Choroid plexus epithelial cell (primary cell): ENCODE data around the gene TTLL5.

Experiments
- DNase-seq: peaks from one replicate; pipeline ENCODE4 v3.0.0-alpha.2; 2010; ENCODE audit warnings: low read depth
- H3K4me3 ChIP-seq: 2 replicates; pipeline ENCODE4 v1.5.1; 2011; ENCODE audit warnings: low read depth, mild to moderate bottlenecking, control low read depth, low read length, moderate library complexity
- TF ChIP-seq, protein P1 (sequence below): conservative IDR thresholded peaks from 2 replicates; pipeline ENCODE4 v1.5.1; 2011; ENCODE audit warnings: low read depth, mild to moderate bottlenecking, control low read depth, inconsistent platforms, low read length, moderate library complexity

Gene TTLL5

GRCh38 chr14:75847584-75847983 lies 186.5 kb downstream of the TTLL5 start:
- TF ChIP-seq, protein P1, sequence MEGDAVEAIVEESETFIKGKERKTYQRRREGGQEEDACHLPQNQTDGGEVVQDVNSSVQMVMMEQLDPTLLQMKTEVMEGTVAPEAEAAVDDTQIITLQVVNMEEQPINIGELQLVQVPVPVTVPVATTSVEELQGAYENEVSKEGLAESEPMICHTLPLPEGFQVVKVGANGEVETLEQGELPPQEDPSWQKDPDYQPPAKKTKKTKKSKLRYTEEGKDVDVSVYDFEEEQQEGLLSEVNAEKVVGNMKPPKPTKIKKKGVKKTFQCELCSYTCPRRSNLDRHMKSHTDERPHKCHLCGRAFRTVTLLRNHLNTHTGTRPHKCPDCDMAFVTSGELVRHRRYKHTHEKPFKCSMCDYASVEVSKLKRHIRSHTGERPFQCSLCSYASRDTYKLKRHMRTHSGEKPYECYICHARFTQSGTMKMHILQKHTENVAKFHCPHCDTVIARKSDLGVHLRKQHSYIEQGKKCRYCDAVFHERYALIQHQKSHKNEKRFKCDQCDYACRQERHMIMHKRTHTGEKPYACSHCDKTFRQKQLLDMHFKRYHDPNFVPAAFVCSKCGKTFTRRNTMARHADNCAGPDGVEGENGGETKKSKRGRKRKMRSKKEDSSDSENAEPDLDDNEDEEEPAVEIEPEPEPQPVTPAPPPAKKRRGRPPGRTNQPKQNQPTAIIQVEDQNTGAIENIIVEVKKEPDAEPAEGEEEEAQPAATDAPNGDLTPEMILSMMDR: no peak
- no peak overlapping the region for H3K4me3 ChIP-seq
- DNase-seq: no peak

- DNase-seq: no peak
- H3K4me3 ChIP-seq: no peak overlapping the region
- TF ChIP-seq, protein P1: no peak
These were observed 187.3 kb downstream of the TTLL5 start for GRCh38 chr14:75848167-75848913.

- DNase-seq: no peak
These were observed 188.4 kb downstream of the TTLL5 start for GRCh38 chr14:75849300-75849895.

GRCh38 chr14:75851574-75851866 lies 190.5 kb downstream of the TTLL5 start:
- no peak overlapping the region for H3K4me3 ChIP-seq
- TF ChIP-seq, protein P1: no peak
- no peak for DNase-seq

More at GRCh38 chr14:75849300-75849895, 188.4 kb downstream of the TTLL5 start:
- no peak overlapping the region for H3K4me3 ChIP-seq
- TF ChIP-seq, protein P1: no peak

DNA sequence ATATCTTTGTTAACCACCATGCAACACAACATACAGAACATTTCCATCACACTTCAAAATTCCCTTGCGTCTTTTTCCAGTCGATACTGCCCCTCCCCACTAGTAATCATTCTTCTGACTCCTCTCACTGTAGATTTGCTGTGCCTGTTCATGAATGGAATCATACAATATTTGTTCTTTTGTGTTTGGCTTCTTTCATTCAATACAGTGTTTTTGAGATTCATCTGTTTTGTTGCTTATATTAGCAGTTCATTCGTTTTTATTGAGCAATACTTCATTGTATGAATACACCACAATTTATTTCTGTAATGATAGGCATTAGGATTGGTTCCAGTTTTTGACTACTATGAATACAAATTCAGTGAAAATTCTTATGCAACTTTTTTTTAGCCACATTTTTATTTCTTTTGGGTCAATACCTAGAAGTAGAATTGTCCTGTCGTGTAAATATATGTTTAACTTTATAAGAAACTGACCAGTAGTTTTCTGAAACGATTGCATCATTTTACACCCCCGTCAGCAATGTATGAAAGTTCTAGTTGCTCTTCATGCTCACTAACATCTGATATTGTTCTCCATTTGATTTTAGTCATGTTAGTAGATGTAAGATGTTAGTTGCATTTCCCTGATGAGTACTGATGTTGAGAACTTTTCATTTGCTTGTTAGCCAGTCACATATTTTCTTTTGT lies 193.2 kb downstream of the TTLL5 start:
- DNase-seq: no peak
- H3K4me3 ChIP-seq: no peak overlapping the region
- TF ChIP-seq, protein P1: no peak

- no peak for DNase-seq
- H3K4me3 ChIP-seq: no peak overlapping the region
- TF ChIP-seq, protein P1: no peak
These were observed 196.2 kb downstream of the TTLL5 start for GRCh38 chr14:75857199-75857598.
